Esophagus squamous epithelium (tissue), 4 donors: ENCODE data around the gene SPON1.

Experiments
- POLR2A ChIP-seq, 4 donors: fragments of 450-650 bp; IDR thresholded peaks; one replicate each; pipeline ENCODE4 v1.6.1; 2017; ENCODE audit warnings: antibody characterized with exemption in 4 of 4, mild to moderate bottlenecking in 4 of 4, moderate library complexity in 3 of 4
- TF ChIP-seq, protein P1 (sequence below), 6 experiments: fragments of 450-650 bp in 4 of 6; fragments of 200-600 bp in 2 of 6; sonication (generic) in 2 of 6; IDR thresholded peaks; one replicate each; pipeline ENCODE4 v1.5.1; 2016 to 2019; ENCODE audit warnings: antibody characterized with exemption in 6 of 6, mild to moderate bottlenecking in 4 of 6, moderate library complexity in 4 of 6

DNA sequence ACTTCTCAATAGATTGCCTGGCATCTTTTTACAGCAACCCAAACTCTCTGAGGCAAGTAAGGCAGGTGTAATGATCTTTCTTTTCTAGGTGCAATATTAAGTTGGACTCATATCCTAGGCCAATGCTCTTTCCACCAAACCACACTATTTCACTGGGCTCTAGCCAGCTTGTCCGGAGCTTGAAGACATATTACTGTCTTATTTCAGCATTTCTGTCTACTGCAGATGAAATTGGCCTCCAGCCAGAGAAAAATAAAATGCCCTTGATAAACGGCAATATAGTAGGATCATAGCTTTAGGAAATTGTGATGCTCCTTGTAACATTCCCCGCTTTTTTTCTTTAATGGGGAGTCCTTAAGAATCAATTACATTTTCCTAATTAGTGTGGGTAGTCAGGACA, 48.1 kb downstream of the SPON1 start:
- TF ChIP-seq, protein P1, sequence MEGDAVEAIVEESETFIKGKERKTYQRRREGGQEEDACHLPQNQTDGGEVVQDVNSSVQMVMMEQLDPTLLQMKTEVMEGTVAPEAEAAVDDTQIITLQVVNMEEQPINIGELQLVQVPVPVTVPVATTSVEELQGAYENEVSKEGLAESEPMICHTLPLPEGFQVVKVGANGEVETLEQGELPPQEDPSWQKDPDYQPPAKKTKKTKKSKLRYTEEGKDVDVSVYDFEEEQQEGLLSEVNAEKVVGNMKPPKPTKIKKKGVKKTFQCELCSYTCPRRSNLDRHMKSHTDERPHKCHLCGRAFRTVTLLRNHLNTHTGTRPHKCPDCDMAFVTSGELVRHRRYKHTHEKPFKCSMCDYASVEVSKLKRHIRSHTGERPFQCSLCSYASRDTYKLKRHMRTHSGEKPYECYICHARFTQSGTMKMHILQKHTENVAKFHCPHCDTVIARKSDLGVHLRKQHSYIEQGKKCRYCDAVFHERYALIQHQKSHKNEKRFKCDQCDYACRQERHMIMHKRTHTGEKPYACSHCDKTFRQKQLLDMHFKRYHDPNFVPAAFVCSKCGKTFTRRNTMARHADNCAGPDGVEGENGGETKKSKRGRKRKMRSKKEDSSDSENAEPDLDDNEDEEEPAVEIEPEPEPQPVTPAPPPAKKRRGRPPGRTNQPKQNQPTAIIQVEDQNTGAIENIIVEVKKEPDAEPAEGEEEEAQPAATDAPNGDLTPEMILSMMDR (IDR thresholded peaks at IDR 0.05), result no peak
- no peak for TF ChIP-seq POLR2A (IDR thresholded peaks at IDR 0.05)
